Activated T-cell treated with anti-CD3 and anti-CD28 coated beads, Interleukin-2, amount 50 U/mL, for 1 hour (primary cell): ENCODE data around the gene RPL19.
"Not testable (repeated sequence)": the region's sequence is repeated elsewhere in the genome, so short reads cannot be mapped to it uniquely, and the experiment has no call there.

Experiments used
- DNase-seq: peaks from one replicate; pipeline ENCODE4 v3.0.0-alpha.2; 2020

Gene RPL19

GRCh38 chr17:39225959-39226683, 26.0 kb downstream of the RPL19 start:
- peak; percentile 63 for DNase-seq

- DNase-seq = no peak
These were observed 27.4 kb downstream of the RPL19 start for GRCh38 chr17:39227364-39227919.

- DNase-seq = no peak
These were observed 29.3 kb downstream of the RPL19 start for GRCh38 chr17:39229274-39229913.

- no peak for DNase-seq
These were observed 30.3 kb downstream of the RPL19 start for GRCh38 chr17:39230361-39230760.

- DNase-seq = no peak
These were observed 31.0 kb downstream of the RPL19 start for GRCh38 chr17:39231091-39231561.

- DNase-seq = peak; percentile 69
These were observed 31.8 kb downstream of the RPL19 start for GRCh38 chr17:39231591-39232551.

GRCh38 chr17:39235555-39236449, 35.7 kb downstream of the RPL19 start:
- DNase-seq = peak; percentile 47

GRCh38 chr17:39236450-39236927, 36.4 kb downstream of the RPL19 start:
- peak; percentile 22 for DNase-seq

GRCh38 chr17:39236981-39237441, 36.9 kb downstream of the RPL19 start:
- no peak for DNase-seq

- DNase-seq = peak; percentile 19
These were observed 37.5 kb downstream of the RPL19 start for GRCh38 chr17:39237586-39237985.

- DNase-seq = peak; percentile 72
These were observed 38.4 kb downstream of the RPL19 start for GRCh38 chr17:39238311-39238972.

GRCh38 chr17:39239640-39240314, 39.7 kb downstream of the RPL19 start:
- DNase-seq = peak; percentile 78

- DNase-seq = peak; percentile 2
These were observed 40.5 kb downstream of the RPL19 start for GRCh38 chr17:39240631-39241030.

GRCh38 chr17:39243155-39243554, 43.1 kb downstream of the RPL19 start:
- no peak for DNase-seq

GRCh38 chr17:39244016-39244599, 44.0 kb downstream of the RPL19 start:
- no peak for DNase-seq

- DNase-seq = peak; percentile 88
These were observed 44.8 kb downstream of the RPL19 start for GRCh38 chr17:39244600-39245570.

- no peak for DNase-seq
These were observed 46.2 kb downstream of the RPL19 start for GRCh38 chr17:39246274-39246673.

GRCh38 chr17:39250076-39250475, 50.0 kb downstream of the RPL19 start:
- DNase-seq = not testable (repeated sequence)

GRCh38 chr17:39251997-39252396, 51.9 kb downstream of the RPL19 start:
- no peak for DNase-seq
